OCI-LY7 (cell line): ENCODE results near the gene DEFB124. TPM values are rescaled to one million over a fixed set of nuclear protein-coding genes. Genes with fewer than 3 reads are reported as not detected.

Source experiments
- BruUV-seq: library from RNA; stranded (reverse); fragments of 400-500 nt; replicated peaks from 2 replicates; lab custom pipeline; 2021; lab: Mats Ljungman, UMichigan
- CTCF ChIA-PET: fragments of 300-600 bp; sonication (Branson Sonifier 250); formaldehyde crosslinking; loops from one replicate; lab custom pipeline; 2022; ENCODE audit warnings: antibody characterized with exemption; ENCODE audit not compliant: unreplicated experiment; lab: Charles Lee
- POLR2A ChIA-PET: fragments of 300-600 bp; sonication (Branson Sonifier 250); formaldehyde crosslinking; loops from one replicate; lab custom pipeline; 2022; ENCODE audit warnings: antibody characterized with exemption; lab: Charles Lee
- DNase-seq: peaks from one replicate; pipeline ENCODE4 v3.0.0-alpha.2; 2015; ENCODE audit warnings: low spot score
- H2AFZ ChIP-seq: fragments of 200-600 bp; sonication (generic), shearing (Covaris generic); 2 replicates; pipeline ENCODE4 v1.6.1; 2014; ENCODE audit warnings: mild to moderate bottlenecking, antibody characterized with exemption, low read length, moderate library complexity
- H3K27ac ChIP-seq: fragments of 200-600 bp; sonication (generic); 2 replicates; pipeline ENCODE4 v1.5.1; 2014; ENCODE audit warnings: mixed run types, low read depth, mild to moderate bottlenecking, moderate library complexity, low read length, inconsistent platforms; ENCODE audit not compliant: poor library complexity, severe bottlenecking
- H3K36me3 ChIP-seq: fragments of 200-600 bp; sonication (generic); 2 replicates; pipeline ENCODE4 v1.6.1; 2014; ENCODE audit warnings: mild to moderate bottlenecking, antibody characterized with exemption, low read length, moderate library complexity, mixed read lengths; ENCODE audit not compliant: insufficient read depth
- H3K4me1 ChIP-seq: fragments of 200-600 bp; sonication (generic); 2 replicates; pipeline ENCODE4 v1.5.1; 2014; ENCODE audit warnings: mild to moderate bottlenecking, low read length; ENCODE audit not compliant: insufficient read depth, poor library complexity, severe bottlenecking
- H3K4me2 ChIP-seq: fragments of 200-600 bp; sonication (generic); 2 replicates; pipeline ENCODE4 v1.6.1; 2014; ENCODE audit warnings: mild to moderate bottlenecking, low read length
- H3K4me3 ChIP-seq: fragments of 200-600 bp; sonication (generic); 2 replicates; pipeline ENCODE4 v1.5.1; 2014; ENCODE audit warnings: mild to moderate bottlenecking, low read depth, low read length; ENCODE audit not compliant: poor library complexity, severe bottlenecking
- H3K79me2 ChIP-seq: fragments of 200-600 bp; sonication (generic); 2 replicates; pipeline ENCODE4 v1.6.1; 2016; ENCODE audit warnings: low read depth, mild to moderate bottlenecking, low read length, moderate library complexity, mixed read lengths; ENCODE audit not compliant: insufficient read depth
- H3K9me2 ChIP-seq: fragments of 200-600 bp; sonication (generic); 2 replicates; pipeline ENCODE4 v1.6.1; 2016; ENCODE audit warnings: mild to moderate bottlenecking, low read length, mixed read lengths; ENCODE audit not compliant: insufficient read depth
- H3K9me3 ChIP-seq: fragments of 200-600 bp; sonication (generic); 2 replicates; pipeline ENCODE4 v1.6.1; 2014; ENCODE audit warnings: mild to moderate bottlenecking, mixed run types, low read length, mixed read lengths
- H4K20me1 ChIP-seq: fragments of 200-600 bp; sonication (generic); 2 replicates; pipeline ENCODE4 v1.6.1; 2014; ENCODE audit warnings: mild to moderate bottlenecking, antibody characterized with exemption, low read length, moderate library complexity, mixed read lengths; ENCODE audit not compliant: insufficient read depth
- CTCF ChIP-seq: fragments of 200-600 bp; sonication (generic); conservative IDR thresholded peaks from 2 replicates; pipeline ENCODE4 v1.5.1; 2014; ENCODE audit warnings: mild to moderate bottlenecking, antibody characterized with exemption, low read length, moderate library complexity, mixed read lengths
- EZH2phosphoT487 ChIP-seq: fragments of 200-600 bp; sonication (generic); IDR thresholded peaks from 2 replicates; pipeline ENCODE4 v1.6.1; 2018; ENCODE audit warnings: low read depth, borderline replicate concordance, mild to moderate bottlenecking, mixed run types, antibody characterized with exemption, low read length, moderate library complexity, mixed read lengths
- intact Hi-C: fragments of 100-400 bp; cut with micrococcal nuclease; formaldehyde crosslinking; loops from one replicate; pipeline ENCODE4 v1.10.0; 2022; ENCODE audit not compliant: unreplicated experiment
- total RNA-seq, 2 experiments: library from RNA; depleted of rRNA in 1 of 2; stranded (reverse); fragments of >200 nt in 1 of 2; shearing (Covaris generic) in 1 of 2; gene quantifications; 2 replicates each; pipeline ENCODE4 v1.2.3, GENCODE V29; 2014 to 2022

DEFB124 gene
- total RNA-seq, 2 experiments from 2014 or later = not detected

GRCh38 chr20:31497838-31498540 lies 23.1 kb upstream of the DEFB124 start:
- H3K79me2 ChIP-seq = no peaks in the 10 kb centered on the region
- TF ChIP-seq EZH2phosphoT487 = no peak
- TF ChIP-seq CTCF = no peak
- no peaks in the 10 kb centered on the region for H3K36me3 ChIP-seq
- no peak for DNase-seq
- H3K4me2 ChIP-seq = no peak overlapping the region
- H3K4me1 ChIP-seq = no peaks in the 10 kb centered on the region
- H3K27ac ChIP-seq = no peak overlapping the region
- H3K9me3 ChIP-seq = no peaks in the 10 kb centered on the region
- CTCF ChIA-PET = no interaction called here
- BruUV-seq = no TSS peak
- POLR2A ChIA-PET = interaction anchor here (1.1 kb wide), 1 partner anchor 43 kb away, joined by 5 read pairs; no protein-coding TSS in a partner anchor
- no peaks in the 10 kb centered on the region for H4K20me1 ChIP-seq
- no peaks in the 10 kb centered on the region for H3K9me2 ChIP-seq
- H2AFZ ChIP-seq = no peak overlapping the region
- intact Hi-C loops = no loop called here
- no peak overlapping the region for H3K4me3 ChIP-seq

GRCh38 chr20:31496761-31497295 lies 21.9 kb upstream of the DEFB124 start:
- Histone ChIP-seq H3K9me3 (no peaks in the 10 kb centered on the region), H3K79me2 (no peaks in the 10 kb centered on the region), H3K4me1 (no peaks in the 10 kb centered on the region), H3K36me3 (no peaks in the 10 kb centered on the region), H3K4me3 (no peak overlapping the region), H2AFZ (no peak overlapping the region), H3K4me2 (no peak overlapping the region), H3K9me2 (no peaks in the 10 kb centered on the region), H4K20me1 (no peaks in the 10 kb centered on the region), H3K27ac (no peak overlapping the region)
- CTCF ChIA-PET = no interaction called here
- DNase-seq = no peak
- intact Hi-C loops = no loop called here
- TF ChIP-seq EZH2phosphoT487 (no peak), CTCF (no peak)
- POLR2A ChIA-PET = no interaction called here
- no TSS peak for BruUV-seq

DNA sequence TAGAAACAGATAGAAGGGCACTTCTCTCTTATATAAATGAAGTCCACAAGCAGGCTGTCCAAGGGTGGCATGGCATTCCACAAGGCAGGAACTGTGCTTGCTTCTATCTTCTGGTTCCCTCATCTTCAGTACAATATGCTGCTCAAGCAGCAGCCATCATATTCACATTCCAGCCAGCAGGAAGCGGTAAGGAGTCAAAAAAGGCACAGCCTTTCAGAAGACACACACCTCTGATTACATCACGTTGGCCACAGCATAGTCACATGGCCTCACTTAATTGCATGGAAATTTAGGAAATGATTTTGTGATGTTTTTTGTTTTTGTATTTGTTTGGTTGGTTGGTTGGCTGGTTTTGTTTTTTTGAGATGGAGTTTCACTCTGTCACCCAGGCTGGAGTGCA lies 19.2 kb upstream of the DEFB124 start:
- Histone ChIP-seq H3K27ac (no peak overlapping the region), H3K9me3 (no peaks in the 10 kb centered on the region), H2AFZ (no peak overlapping the region), H3K4me3 (no peak overlapping the region), H3K4me1 (no peaks in the 10 kb centered on the region), H3K36me3 (no peaks in the 10 kb centered on the region), H3K9me2 (no peaks in the 10 kb centered on the region), H3K4me2 (no peak overlapping the region), H3K79me2 (no peaks in the 10 kb centered on the region), H4K20me1 (no peaks in the 10 kb centered on the region)
- intact Hi-C loops = no loop called here
- POLR2A ChIA-PET = no interaction called here
- CTCF ChIA-PET = no interaction called here
- no TSS peak for BruUV-seq
- TF ChIP-seq CTCF (peak; percentile 32; the same call in 1 of the 2 replicates), EZH2phosphoT487 (no peak)
- no peak for DNase-seq
